GM19372 (cell line): ENCODE results near the gene NARS2.
A peak's percentile ranks its signal among the peaks of the same experiment; 100 is the strongest.
"Not testable (repeated sequence)": the region's sequence is repeated elsewhere in the genome, so short reads cannot be mapped to it uniquely, and the experiment has no call there.

Source experiments
- ATAC-seq: cut with Tn5 transposase; IDR thresholded peaks from one replicate; pipeline ENCODE4 v1.9.1; 2021; ENCODE audit warnings: mild to moderate bottlenecking, low read depth, moderate library complexity; ENCODE audit not compliant: unreplicated experiment

NARS2 gene

GRCh38 chr11:78497293-78497692 is 77.4 kb downstream of the NARS2 start:
- ATAC-seq, result no peak

- no peak for ATAC-seq
Measured at GRCh38 chr11:78493413-78493975, 81.2 kb downstream of the NARS2 start.

GRCh38 chr11:78492973-78493372 is 81.7 kb downstream of the NARS2 start:
- ATAC-seq, result no peak

GRCh38 chr11:78489184-78489583 is 85.5 kb downstream of the NARS2 start:
- ATAC-seq, result no peak

GRCh38 chr11:78478536-78478935 is 96.1 kb downstream of the NARS2 start:
- no peak for ATAC-seq

- ATAC-seq, result no peak
Measured at GRCh38 chr11:78476066-78476465, 98.6 kb downstream of the NARS2 start.

- no peak for ATAC-seq
Measured at GRCh38 chr11:78474451-78474850, 100.2 kb downstream of the NARS2 start.

- ATAC-seq, result no peak
Measured at GRCh38 chr11:78472905-78473304, 101.8 kb downstream of the NARS2 start.

GRCh38 chr11:78472382-78472781 is 102.3 kb downstream of the NARS2 start:
- ATAC-seq, result no peak

- ATAC-seq, result no peak
Measured at GRCh38 chr11:78470861-78471442, 103.7 kb downstream of the NARS2 start.

- no peak for ATAC-seq
Measured at GRCh38 chr11:78469896-78470295, 104.8 kb downstream of the NARS2 start.

- no peak for ATAC-seq
Measured at GRCh38 chr11:78467931-78468330, 106.7 kb downstream of the NARS2 start.

GRCh38 chr11:78467370-78467769 is 107.3 kb downstream of the NARS2 start:
- ATAC-seq, result no peak

GRCh38 chr11:78465169-78465942 is 109.3 kb downstream of the NARS2 start:
- ATAC-seq, result peak; percentile 97

- not testable (repeated sequence) for ATAC-seq
Measured at GRCh38 chr11:78464787-78465168, 109.9 kb downstream of the NARS2 start.

GRCh38 chr11:78460471-78460870 is 114.2 kb downstream of the NARS2 start:
- ATAC-seq, result no peak

GRCh38 chr11:78459738-78460137 is 114.9 kb downstream of the NARS2 start:
- ATAC-seq, result no peak

GRCh38 chr11:78457448-78457847 is 117.2 kb downstream of the NARS2 start:
- no peak for ATAC-seq

- peak; percentile 81 for ATAC-seq
Measured at GRCh38 chr11:78453140-78453935, 121.3 kb downstream of the NARS2 start.

- no peak for ATAC-seq
Measured at GRCh38 chr11:78451371-78452150, 123.1 kb downstream of the NARS2 start.
